ENCODE data around the gene NAA40. TPM values are rescaled to one million over a fixed set of nuclear protein-coding genes. Genes with fewer than 3 reads are reported as not detected.

Gene NAA40
- polyA plus RNA-seq, 1 donor from 2014 or later: 66.7 TPM

DNA sequence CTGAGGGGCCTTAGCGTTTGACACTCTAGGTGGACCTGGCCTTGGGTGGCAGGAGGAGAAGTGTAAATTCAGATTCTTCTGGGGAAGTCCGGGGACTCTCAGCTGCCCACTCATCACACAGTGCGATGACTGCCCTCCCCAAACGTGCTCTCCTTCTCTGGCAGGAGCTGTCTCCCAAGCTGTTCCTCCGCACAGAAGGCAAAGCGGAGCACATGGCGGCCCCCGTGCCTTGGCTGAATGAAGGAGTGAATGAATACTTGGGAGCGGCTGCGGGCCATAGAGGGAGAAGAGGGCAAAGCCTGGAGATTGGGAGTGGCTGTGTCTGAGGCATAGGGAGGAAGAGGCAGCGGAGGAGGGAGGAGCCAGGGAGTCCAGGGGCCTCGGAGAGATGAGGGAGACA lies 6.9 kb upstream of the NAA40 start:
- no peak overlapping the region for H2AFZ ChIP-seq (ENCODE audit: low read depth, low read length)
- no peaks in the 10 kb centered on the region for H3K9me2 ChIP-seq (ENCODE audit: insufficient read depth, low read length)
- no peak overlapping the region for H3K4me3 ChIP-seq (ENCODE audit: low read length)
- H3K9me3 ChIP-seq (ENCODE audit: low read length): no peaks in the 10 kb centered on the region
- H4K20me1 ChIP-seq (ENCODE audit: insufficient read depth): no peaks in the 10 kb centered on the region
- H3K9ac ChIP-seq (ENCODE audit: low read length): no peak overlapping the region
- H3K79me2 ChIP-seq (replicated peaks; ENCODE audit: insufficient read depth, low read length): no peaks in the 10 kb centered on the region
- H3K27me3 ChIP-seq (ENCODE audit: insufficient read depth, low read depth, low read length): no peaks in the 10 kb centered on the region
- H3K4me2 ChIP-seq (ENCODE audit: low read length): no peak overlapping the region
- H3F3A ChIP-seq (ENCODE audit: insufficient read depth, low read length, poor library complexity, severe bottlenecking): no peaks in the 10 kb centered on the region
- TF ChIP-seq SMC3 (conservative IDR thresholded peaks at IDR 0.05; ENCODE audit: poor library complexity): no peak
- no peak for TF ChIP-seq EZH2 (IDR thresholded peaks at IDR 0.05; ENCODE audit: borderline replicate concordance, insufficient read depth, low read length, poor library complexity, severe bottlenecking)
- TF ChIP-seq, protein P1, sequence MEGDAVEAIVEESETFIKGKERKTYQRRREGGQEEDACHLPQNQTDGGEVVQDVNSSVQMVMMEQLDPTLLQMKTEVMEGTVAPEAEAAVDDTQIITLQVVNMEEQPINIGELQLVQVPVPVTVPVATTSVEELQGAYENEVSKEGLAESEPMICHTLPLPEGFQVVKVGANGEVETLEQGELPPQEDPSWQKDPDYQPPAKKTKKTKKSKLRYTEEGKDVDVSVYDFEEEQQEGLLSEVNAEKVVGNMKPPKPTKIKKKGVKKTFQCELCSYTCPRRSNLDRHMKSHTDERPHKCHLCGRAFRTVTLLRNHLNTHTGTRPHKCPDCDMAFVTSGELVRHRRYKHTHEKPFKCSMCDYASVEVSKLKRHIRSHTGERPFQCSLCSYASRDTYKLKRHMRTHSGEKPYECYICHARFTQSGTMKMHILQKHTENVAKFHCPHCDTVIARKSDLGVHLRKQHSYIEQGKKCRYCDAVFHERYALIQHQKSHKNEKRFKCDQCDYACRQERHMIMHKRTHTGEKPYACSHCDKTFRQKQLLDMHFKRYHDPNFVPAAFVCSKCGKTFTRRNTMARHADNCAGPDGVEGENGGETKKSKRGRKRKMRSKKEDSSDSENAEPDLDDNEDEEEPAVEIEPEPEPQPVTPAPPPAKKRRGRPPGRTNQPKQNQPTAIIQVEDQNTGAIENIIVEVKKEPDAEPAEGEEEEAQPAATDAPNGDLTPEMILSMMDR (IDR thresholded peaks at IDR 0.05; ENCODE audit: poor library complexity, severe bottlenecking): no peak
- no peak for TF ChIP-seq TAF1 (IDR thresholded peaks at IDR 0.05; ENCODE audit: low read depth)
- no peak for TF ChIP-seq MXI1 (conservative IDR thresholded peaks at IDR 0.05; ENCODE audit: poor library complexity, severe bottlenecking)
- TF ChIP-seq EP300 (conservative IDR thresholded peaks at IDR 0.05; ENCODE audit: poor library complexity, severe bottlenecking): no peak
- no peak for TF ChIP-seq POLR2AphosphoS5 (IDR thresholded peaks at IDR 0.05)
- TF ChIP-seq RAD21 (conservative IDR thresholded peaks at IDR 0.05): no peak
- TF ChIP-seq, protein P2, sequence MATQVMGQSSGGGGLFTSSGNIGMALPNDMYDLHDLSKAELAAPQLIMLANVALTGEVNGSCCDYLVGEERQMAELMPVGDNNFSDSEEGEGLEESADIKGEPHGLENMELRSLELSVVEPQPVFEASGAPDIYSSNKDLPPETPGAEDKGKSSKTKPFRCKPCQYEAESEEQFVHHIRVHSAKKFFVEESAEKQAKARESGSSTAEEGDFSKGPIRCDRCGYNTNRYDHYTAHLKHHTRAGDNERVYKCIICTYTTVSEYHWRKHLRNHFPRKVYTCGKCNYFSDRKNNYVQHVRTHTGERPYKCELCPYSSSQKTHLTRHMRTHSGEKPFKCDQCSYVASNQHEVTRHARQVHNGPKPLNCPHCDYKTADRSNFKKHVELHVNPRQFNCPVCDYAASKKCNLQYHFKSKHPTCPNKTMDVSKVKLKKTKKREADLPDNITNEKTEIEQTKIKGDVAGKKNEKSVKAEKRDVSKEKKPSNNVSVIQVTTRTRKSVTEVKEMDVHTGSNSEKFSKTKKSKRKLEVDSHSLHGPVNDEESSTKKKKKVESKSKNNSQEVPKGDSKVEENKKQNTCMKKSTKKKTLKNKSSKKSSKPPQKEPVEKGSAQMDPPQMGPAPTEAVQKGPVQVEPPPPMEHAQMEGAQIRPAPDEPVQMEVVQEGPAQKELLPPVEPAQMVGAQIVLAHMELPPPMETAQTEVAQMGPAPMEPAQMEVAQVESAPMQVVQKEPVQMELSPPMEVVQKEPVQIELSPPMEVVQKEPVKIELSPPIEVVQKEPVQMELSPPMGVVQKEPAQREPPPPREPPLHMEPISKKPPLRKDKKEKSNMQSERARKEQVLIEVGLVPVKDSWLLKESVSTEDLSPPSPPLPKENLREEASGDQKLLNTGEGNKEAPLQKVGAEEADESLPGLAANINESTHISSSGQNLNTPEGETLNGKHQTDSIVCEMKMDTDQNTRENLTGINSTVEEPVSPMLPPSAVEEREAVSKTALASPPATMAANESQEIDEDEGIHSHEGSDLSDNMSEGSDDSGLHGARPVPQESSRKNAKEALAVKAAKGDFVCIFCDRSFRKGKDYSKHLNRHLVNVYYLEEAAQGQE (IDR thresholded peaks at IDR 0.05; ENCODE audit: borderline replicate concordance): no peak
- no peaks in the 10 kb centered on the region for H3K36me3 ChIP-seq (ENCODE audit: insufficient read depth, low read length)
- no peak overlapping the region for H3K27ac ChIP-seq (ENCODE audit: low read length)

DNA sequence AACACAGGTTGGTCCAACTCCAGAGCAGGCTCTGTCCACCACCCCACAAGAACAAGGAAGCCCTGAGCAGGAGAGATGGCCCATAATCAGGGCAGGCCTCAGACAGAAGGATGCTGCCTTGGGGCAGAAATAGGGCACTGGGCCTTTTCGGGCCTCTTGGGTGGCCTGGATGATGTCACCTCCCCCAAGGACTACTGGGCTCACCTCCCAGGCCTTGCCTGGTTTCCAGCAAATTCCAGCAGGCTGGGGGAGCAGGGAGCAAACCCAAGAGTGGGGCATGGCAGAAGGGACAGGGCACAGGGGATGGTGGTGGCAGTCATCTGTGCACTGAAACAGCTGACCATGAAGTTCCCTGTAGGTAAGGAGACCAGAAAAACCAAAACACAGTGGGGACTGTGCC lies 5.3 kb upstream of the NAA40 start:
- Histone ChIP-seq H3K9me3 (ENCODE audit: low read length) (no peaks in the 10 kb centered on the region), H3K79me2 (replicated peaks; ENCODE audit: insufficient read depth, low read length) (no peaks in the 10 kb centered on the region), H3K27ac (ENCODE audit: low read length) (no peak overlapping the region), H3K9me2 (ENCODE audit: insufficient read depth, low read length) (no peaks in the 10 kb centered on the region), H3K4me3 (ENCODE audit: low read length) (no peak overlapping the region), H3K9ac (ENCODE audit: low read length) (no peak overlapping the region), H3K36me3 (ENCODE audit: insufficient read depth, low read length) (no peaks in the 10 kb centered on the region), H3K4me2 (ENCODE audit: low read length) (no peak overlapping the region), H2AFZ (ENCODE audit: low read depth, low read length) (no peak overlapping the region), H3K27me3 (ENCODE audit: insufficient read depth, low read depth, low read length) (no peaks in the 10 kb centered on the region), H4K20me1 (ENCODE audit: insufficient read depth) (no peaks in the 10 kb centered on the region), H3F3A (ENCODE audit: insufficient read depth, low read length, poor library complexity, severe bottlenecking) (peaks cover 5% of the 10 kb centered on the region)
- TF ChIP-seq, protein P2 (IDR thresholded peaks at IDR 0.05; ENCODE audit: borderline replicate concordance): no peak
- TF ChIP-seq MXI1 (conservative IDR thresholded peaks at IDR 0.05; ENCODE audit: poor library complexity, severe bottlenecking) (no peak), TAF1 (IDR thresholded peaks at IDR 0.05; ENCODE audit: low read depth) (no peak), POLR2AphosphoS5 (IDR thresholded peaks at IDR 0.05) (no peak), EP300 (conservative IDR thresholded peaks at IDR 0.05; ENCODE audit: poor library complexity, severe bottlenecking) (no peak), SMC3 (conservative IDR thresholded peaks at IDR 0.05; ENCODE audit: poor library complexity) (no peak), EZH2 (IDR thresholded peaks at IDR 0.05; ENCODE audit: borderline replicate concordance, insufficient read depth, low read length, poor library complexity, severe bottlenecking) (no peak), RAD21 (conservative IDR thresholded peaks at IDR 0.05) (no peak)
- TF ChIP-seq, protein P1 (IDR thresholded peaks at IDR 0.05; ENCODE audit: poor library complexity, severe bottlenecking): no peak
